HG03354 (cell line): ENCODE measurements around the gene ARID1B.
"Not testable (repeated sequence)": the region's sequence is repeated elsewhere in the genome, so short reads cannot be mapped to it uniquely, and the experiment has no call there.

ENCODE experiments used
- ATAC-seq: cut with Tn5 transposase; IDR thresholded peaks from one replicate; pipeline ENCODE4 v1.9.1; 2021; ENCODE audit warnings: mild to moderate bottlenecking; ENCODE audit not compliant: unreplicated experiment, poor library complexity, severe bottlenecking

The ARID1B gene

GRCh38 chr6:157126183-157127098 is 349.3 kb downstream of the ARID1B start:
- ATAC-seq = no peak

- no peak for ATAC-seq
Observed at GRCh38 chr6:157128235-157128775, 351.1 kb downstream of the ARID1B start.

GRCh38 chr6:157131250-157131649 is 354.1 kb downstream of the ARID1B start:
- no peak for ATAC-seq

GRCh38 chr6:157133856-157134255 is 356.7 kb downstream of the ARID1B start:
- no peak for ATAC-seq

- no peak for ATAC-seq
Observed at GRCh38 chr6:157134402-157135047, 357.3 kb downstream of the ARID1B start.

- no peak for ATAC-seq
Observed at GRCh38 chr6:157135691-157136090, 358.5 kb downstream of the ARID1B start.

- ATAC-seq = no peak
Observed at GRCh38 chr6:157137501-157137900, 360.3 kb downstream of the ARID1B start.

GRCh38 chr6:157139054-157139708 is 362.0 kb downstream of the ARID1B start:
- no peak for ATAC-seq

- no peak for ATAC-seq
Observed at GRCh38 chr6:157143171-157143889, 366.2 kb downstream of the ARID1B start.

- no peak for ATAC-seq
Observed at GRCh38 chr6:157143890-157144798, 367.0 kb downstream of the ARID1B start.

- no peak for ATAC-seq
Observed at GRCh38 chr6:157144859-157145568, 367.8 kb downstream of the ARID1B start.

- ATAC-seq = no peak
Observed at GRCh38 chr6:157145656-157146285, 368.6 kb downstream of the ARID1B start.

- ATAC-seq = not testable (repeated sequence)
Observed at GRCh38 chr6:157147054-157148026, 370.2 kb downstream of the ARID1B start.

GRCh38 chr6:157148391-157149323 is 371.5 kb downstream of the ARID1B start:
- no peak for ATAC-seq

- no peak for ATAC-seq
Observed at GRCh38 chr6:157150076-157150475, 372.9 kb downstream of the ARID1B start.
